ENCODE results near the gene MACROD2. TPM values are rescaled to one million over a fixed set of nuclear protein-coding genes. Genes with fewer than 3 reads are reported as not detected.

Gene MACROD2
- total RNA-seq, 4 donors from 2014 or later, result 4.6 to 33.0 (median 8.3) TPM

DNA sequence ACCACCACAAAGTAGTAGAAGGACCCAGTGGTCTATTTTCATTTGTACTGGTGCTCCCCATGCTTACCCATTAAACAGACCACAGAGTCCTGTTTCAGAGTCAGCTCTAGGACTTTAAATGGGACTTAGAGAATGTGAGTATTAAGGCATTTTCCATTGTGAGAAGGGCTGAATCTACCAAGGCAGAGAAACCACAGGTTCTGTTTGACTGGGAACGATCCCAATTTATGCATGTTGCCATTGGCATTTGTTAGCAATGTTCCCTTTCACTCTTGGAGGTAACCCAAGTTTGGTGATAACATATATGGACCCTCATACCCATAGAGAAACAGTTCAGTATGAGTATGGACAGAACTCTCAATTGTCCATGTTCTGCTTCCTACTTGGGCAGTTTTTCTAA, 1905.1 kb downstream of the MACROD2 start:
- TF ChIP-seq POLR2A (IDR thresholded peaks at IDR 0.05), result no peak
- no peak for TF ChIP-seq EP300 (IDR thresholded peaks at IDR 0.05; ENCODE audit: low read depth)
- no peak for TF ChIP-seq POLR2AphosphoS5 (IDR thresholded peaks at IDR 0.05)
- TF ChIP-seq, protein P1, sequence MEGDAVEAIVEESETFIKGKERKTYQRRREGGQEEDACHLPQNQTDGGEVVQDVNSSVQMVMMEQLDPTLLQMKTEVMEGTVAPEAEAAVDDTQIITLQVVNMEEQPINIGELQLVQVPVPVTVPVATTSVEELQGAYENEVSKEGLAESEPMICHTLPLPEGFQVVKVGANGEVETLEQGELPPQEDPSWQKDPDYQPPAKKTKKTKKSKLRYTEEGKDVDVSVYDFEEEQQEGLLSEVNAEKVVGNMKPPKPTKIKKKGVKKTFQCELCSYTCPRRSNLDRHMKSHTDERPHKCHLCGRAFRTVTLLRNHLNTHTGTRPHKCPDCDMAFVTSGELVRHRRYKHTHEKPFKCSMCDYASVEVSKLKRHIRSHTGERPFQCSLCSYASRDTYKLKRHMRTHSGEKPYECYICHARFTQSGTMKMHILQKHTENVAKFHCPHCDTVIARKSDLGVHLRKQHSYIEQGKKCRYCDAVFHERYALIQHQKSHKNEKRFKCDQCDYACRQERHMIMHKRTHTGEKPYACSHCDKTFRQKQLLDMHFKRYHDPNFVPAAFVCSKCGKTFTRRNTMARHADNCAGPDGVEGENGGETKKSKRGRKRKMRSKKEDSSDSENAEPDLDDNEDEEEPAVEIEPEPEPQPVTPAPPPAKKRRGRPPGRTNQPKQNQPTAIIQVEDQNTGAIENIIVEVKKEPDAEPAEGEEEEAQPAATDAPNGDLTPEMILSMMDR (IDR thresholded peaks at IDR 0.05), result no peak
- H3K27me3 ChIP-seq, result no peaks in the 10 kb centered on the region
- H3K36me3 ChIP-seq, result no peaks in the 10 kb centered on the region
- WGBS, 2 donors (ENCODE audit: low coverage in 1 of 2), result 50 to 80% methylated on average over 1 of the region's 1 CpG
- H3K9me3 ChIP-seq, result no peaks in the 10 kb centered on the region
- no peaks in the 10 kb centered on the region for H3K4me1 ChIP-seq
- H3K27ac ChIP-seq, result no peak overlapping the region
- intact Hi-C loops (cut with DNase I; ENCODE audit: low total_unique reads), result no loop called here
- no peak overlapping the region for H3K4me3 ChIP-seq
- in situ Hi-C loops (cut with MboI; ENCODE audit: low pct_ligation_motif_present in 1 of 4, low pct_unique_long_range_greater_than_20kb in 1 of 4, low sequenced_read_pairs in 3 of 4), result no loop called here
- no peak for DNase-seq

DNA sequence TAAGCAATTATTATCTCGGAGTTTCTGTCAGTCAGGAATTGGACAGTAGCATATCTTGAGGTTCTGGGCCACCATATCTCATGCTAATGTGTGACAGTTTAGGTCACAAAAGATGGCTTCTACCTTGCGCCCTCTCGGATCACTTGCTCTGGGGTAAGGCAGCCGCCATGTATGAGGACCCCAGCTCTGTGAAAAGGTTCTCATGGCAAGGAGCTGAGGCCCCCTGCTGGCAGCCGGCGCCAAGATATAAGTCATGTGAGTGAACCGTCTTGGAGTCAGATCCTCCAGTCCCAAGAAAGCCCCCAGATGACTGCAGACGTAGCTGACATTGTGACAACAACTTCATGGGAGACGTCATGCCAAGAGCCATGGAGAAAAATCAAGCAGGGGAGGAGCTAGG, 1907.2 kb downstream of the MACROD2 start:
- Histone ChIP-seq H3K27me3 (no peaks in the 10 kb centered on the region), H3K27ac (no peak overlapping the region), H3K4me3 (no peak overlapping the region), H3K4me1 (no peaks in the 10 kb centered on the region), H3K36me3 (no peaks in the 10 kb centered on the region), H3K9me3 (no peaks in the 10 kb centered on the region)
- WGBS, 2 donors (ENCODE audit: low coverage in 1 of 2), result 85 to 91% methylated on average over 5 to 9 of the region's 9 CpGs
- intact Hi-C loops (cut with DNase I; ENCODE audit: low total_unique reads), result no loop called here
- no peak for DNase-seq
- in situ Hi-C loops (cut with MboI; ENCODE audit: low pct_ligation_motif_present in 1 of 4, low pct_unique_long_range_greater_than_20kb in 1 of 4, low sequenced_read_pairs in 3 of 4), result no loop called here
- TF ChIP-seq EP300 (IDR thresholded peaks at IDR 0.05; ENCODE audit: low read depth) (no peak), POLR2A (IDR thresholded peaks at IDR 0.05) (no peak), POLR2AphosphoS5 (IDR thresholded peaks at IDR 0.05) (no peak)
- TF ChIP-seq, protein P1 (IDR thresholded peaks at IDR 0.05), result no peak

DNA sequence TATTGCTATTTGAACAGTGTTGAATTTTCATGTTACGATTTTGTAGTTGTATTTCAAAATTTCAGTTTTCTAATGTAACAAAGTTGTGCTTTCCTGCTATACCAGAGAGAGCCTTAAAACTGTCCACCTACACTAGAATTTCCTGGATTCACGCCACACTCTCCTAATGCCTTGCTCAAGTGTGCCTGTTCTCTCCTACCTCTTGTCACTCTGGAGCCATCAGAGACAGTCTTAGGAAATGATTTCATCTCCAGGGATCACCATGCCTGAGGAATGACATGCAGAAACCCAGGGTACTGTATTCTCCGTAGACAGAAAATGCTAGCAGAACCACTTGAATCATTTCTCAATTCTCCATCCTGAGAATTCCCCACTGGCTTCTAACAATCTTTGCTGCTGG, 1910.3 kb downstream of the MACROD2 start:
- DNase-seq, result no peak
- intact Hi-C loops (cut with DNase I; ENCODE audit: low total_unique reads), result no loop called here
- no peaks in the 10 kb centered on the region for H3K36me3 ChIP-seq
- H3K4me3 ChIP-seq, result no peak overlapping the region
- TF ChIP-seq POLR2AphosphoS5 (IDR thresholded peaks at IDR 0.05), result no peak
- TF ChIP-seq, protein P1 (IDR thresholded peaks at IDR 0.05), result no peak
- TF ChIP-seq POLR2A (IDR thresholded peaks at IDR 0.05), result no peak
- TF ChIP-seq EP300 (IDR thresholded peaks at IDR 0.05; ENCODE audit: low read depth), result no peak
- no peak overlapping the region for H3K27ac ChIP-seq
- in situ Hi-C loops (cut with MboI; ENCODE audit: low pct_ligation_motif_present in 1 of 4, low pct_unique_long_range_greater_than_20kb in 1 of 4, low sequenced_read_pairs in 3 of 4), result no loop called here
- no peaks in the 10 kb centered on the region for H3K4me1 ChIP-seq
- no peaks in the 10 kb centered on the region for H3K9me3 ChIP-seq
- H3K27me3 ChIP-seq, result no peaks in the 10 kb centered on the region
- 64 to 88% methylated on average over 2 to 3 of the region's 3 CpGs for WGBS, 2 donors (ENCODE audit: low coverage in 1 of 2)

DNA sequence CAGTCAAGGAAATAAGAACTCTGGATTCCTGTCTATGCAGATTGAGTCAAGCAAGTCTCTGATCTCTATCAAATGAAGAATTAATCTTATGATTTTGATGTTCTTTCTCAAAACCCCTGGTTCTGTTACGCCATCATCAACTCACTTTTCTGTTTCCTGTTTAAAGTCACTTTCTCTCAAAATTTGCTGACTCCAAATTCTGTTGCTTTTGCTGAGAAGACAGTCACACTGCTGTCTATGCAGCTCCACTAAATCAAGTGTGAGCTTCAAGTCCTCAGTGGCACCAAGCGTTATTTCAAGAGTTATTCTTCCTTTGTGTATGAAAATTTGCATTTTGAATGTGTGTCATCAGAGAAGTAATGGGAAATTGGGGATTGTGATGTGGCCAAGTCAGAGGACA, 1914.7 kb downstream of the MACROD2 start:
- WGBS, 2 donors (ENCODE audit: low coverage in 1 of 2), result 87 to 96% methylated on average over 2 of the region's 2 CpGs
- H3K27me3 ChIP-seq, result no peaks in the 10 kb centered on the region
- H3K9me3 ChIP-seq, result no peaks in the 10 kb centered on the region
- intact Hi-C loops (cut with DNase I; ENCODE audit: low total_unique reads) (no loop called here), in situ Hi-C loops (cut with MboI; ENCODE audit: low pct_ligation_motif_present in 1 of 4, low pct_unique_long_range_greater_than_20kb in 1 of 4, low sequenced_read_pairs in 3 of 4) (no loop called here)
- H3K4me3 ChIP-seq, result no peak overlapping the region
- H3K4me1 ChIP-seq, result peaks cover 0 to 8% (median 0%) of the 10 kb centered on the region in 4 donors
- no peak for DNase-seq
- H3K36me3 ChIP-seq, result no peaks in the 10 kb centered on the region
- no peak for TF ChIP-seq POLR2A (IDR thresholded peaks at IDR 0.05)
- no peak for TF ChIP-seq POLR2AphosphoS5 (IDR thresholded peaks at IDR 0.05)
- TF ChIP-seq EP300 (IDR thresholded peaks at IDR 0.05; ENCODE audit: low read depth), result no peak
- TF ChIP-seq, protein P1 (IDR thresholded peaks at IDR 0.05), result no peak
- no peak overlapping the region for H3K27ac ChIP-seq
